Loucy (cell line): ENCODE data around the gene GTF2A2.

Experiments used
- CTCF ChIP-seq: fragments of 200-600 bp; sonication (generic); conservative IDR thresholded peaks from 2 replicates; pipeline ENCODE4 v1.5.1; 2014; ENCODE audit warnings: mild to moderate bottlenecking, antibody characterized with exemption, low read length
- EZH2phosphoT487 ChIP-seq: fragments of 200-600 bp; IDR thresholded peaks from 2 replicates; pipeline ENCODE4 v1.6.1; 2018; ENCODE audit warnings: antibody characterized with exemption, mild to moderate bottlenecking, moderate library complexity, borderline replicate concordance

- TF ChIP-seq CTCF (no peak), EZH2phosphoT487 (no peak)
Measured at GRCh38 chr15:59594991-59595390, 62.3 kb downstream of the GTF2A2 start.
